GM21390 (cell line): ENCODE data around the gene C12orf43.
"Not testable (repeated sequence)": the region's sequence is repeated elsewhere in the genome, so short reads cannot be mapped to it uniquely, and the experiment has no call there.

ENCODE experiments used
- ATAC-seq: cut with Tn5 transposase; IDR thresholded peaks from one replicate; pipeline ENCODE4 v1.9.1; 2021; ENCODE audit not compliant: unreplicated experiment

The C12orf43 gene

GRCh38 chr12:121015825-121016766, at the start of gene C12orf43:
Gene C12orf43, minus strand, starts transcription at chr12:121016487. Its CDS starts 13 bp downstream, at chr12:121016474.
- ATAC-seq: peak; percentile 96

DNA sequence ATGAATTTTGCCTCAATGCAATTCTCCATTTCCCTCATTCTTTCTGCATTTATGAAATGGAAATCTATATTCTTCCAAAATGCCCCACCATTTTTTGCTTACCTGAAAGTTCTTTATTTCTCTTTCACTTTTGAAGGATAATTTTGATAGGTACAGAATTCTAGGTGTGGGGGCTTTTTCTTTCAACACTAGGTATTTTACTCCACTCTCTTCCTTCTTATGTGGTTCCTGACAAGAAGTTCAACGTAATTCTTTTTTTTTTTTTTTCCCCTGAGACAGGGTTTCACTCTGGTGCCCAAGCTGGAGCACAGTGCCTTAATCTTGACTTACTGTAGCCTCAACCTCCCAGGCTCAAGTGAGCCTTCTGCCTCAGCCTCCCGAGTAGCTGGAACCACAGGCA, 49.1 kb upstream of the C12orf43 start:
- no peak for ATAC-seq

GRCh38 chr12:121064586-121064985, 48.3 kb upstream of the C12orf43 start:
- ATAC-seq: not testable (repeated sequence)

- ATAC-seq: no peak
These were observed 47.8 kb upstream of the C12orf43 start for GRCh38 chr12:121064116-121064515.

DNA sequence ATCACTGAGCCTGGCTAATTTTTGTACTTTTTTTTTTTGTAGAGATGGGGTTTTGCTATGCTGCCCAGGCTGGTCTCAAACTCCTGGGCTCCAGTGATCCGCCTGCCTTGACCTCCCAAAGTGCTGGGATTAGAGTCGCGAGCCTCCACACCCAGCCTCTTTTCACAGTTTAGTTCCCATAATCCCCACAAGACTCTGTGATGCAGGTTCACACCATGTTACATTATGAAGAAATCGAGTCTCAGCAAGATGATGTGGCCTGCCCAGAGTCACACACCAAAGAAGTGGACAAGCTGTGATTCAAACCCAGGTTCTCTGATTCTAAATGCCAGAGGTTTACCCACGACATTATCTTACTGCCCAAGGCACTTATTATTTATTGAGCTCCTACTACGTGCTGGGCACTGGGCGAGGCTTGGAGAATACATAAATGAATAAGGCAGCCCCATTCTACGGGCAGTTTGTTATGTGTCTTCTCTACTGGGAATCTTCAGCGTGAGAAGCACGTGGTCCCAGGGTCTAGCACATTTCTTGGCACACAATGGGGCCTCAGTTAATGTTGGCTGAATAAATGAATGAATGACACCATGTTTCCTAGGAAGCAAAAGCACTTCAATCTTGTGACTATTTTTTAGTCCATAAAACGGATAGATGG, 46.2 kb upstream of the C12orf43 start:
- no peak for ATAC-seq

GRCh38 chr12:121061831-121062230, 45.5 kb upstream of the C12orf43 start:
- no peak for ATAC-seq

DNA sequence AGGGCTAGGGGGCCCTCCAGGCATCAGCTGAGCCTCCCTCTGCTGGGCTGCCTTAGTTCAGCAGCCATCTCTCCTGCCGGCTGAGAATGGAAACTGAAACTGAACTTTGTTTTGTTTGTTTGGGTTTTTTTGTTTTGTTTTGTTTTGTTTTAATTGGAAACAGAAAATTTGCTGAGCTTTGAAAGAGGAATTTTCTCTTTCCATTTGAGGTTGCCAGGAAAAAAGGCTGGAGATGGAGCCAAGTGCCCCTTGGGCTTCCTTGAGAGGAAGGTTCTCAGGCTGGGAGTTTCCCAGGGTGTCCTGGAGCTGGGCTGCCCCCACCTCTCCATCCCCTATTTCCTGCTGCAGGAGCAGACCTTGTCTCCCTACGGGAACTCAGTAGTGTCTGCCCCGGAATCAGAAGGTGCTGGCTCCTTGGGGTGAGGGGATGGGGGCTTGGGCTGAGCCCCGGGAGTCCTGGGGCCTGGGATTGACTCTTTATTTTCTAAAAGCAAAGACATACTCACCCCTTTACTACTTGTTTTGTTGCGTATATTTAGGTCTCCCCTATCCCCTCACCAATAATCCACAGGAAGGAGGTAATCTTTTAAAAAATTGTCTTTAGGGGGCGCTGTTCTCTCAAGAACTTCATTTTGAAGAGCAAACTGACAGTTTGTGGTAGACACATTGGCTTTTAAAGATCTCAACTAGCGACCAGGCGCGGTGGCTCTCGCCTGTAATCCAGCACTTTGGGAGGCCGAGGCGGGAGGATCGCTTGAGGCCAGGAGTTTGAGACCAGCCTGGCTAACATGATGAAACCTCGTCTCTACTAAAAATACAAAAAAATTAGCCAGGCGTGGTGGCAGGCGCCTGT, 44.1 kb upstream of the C12orf43 start:
- ATAC-seq: peak; percentile 78

DNA sequence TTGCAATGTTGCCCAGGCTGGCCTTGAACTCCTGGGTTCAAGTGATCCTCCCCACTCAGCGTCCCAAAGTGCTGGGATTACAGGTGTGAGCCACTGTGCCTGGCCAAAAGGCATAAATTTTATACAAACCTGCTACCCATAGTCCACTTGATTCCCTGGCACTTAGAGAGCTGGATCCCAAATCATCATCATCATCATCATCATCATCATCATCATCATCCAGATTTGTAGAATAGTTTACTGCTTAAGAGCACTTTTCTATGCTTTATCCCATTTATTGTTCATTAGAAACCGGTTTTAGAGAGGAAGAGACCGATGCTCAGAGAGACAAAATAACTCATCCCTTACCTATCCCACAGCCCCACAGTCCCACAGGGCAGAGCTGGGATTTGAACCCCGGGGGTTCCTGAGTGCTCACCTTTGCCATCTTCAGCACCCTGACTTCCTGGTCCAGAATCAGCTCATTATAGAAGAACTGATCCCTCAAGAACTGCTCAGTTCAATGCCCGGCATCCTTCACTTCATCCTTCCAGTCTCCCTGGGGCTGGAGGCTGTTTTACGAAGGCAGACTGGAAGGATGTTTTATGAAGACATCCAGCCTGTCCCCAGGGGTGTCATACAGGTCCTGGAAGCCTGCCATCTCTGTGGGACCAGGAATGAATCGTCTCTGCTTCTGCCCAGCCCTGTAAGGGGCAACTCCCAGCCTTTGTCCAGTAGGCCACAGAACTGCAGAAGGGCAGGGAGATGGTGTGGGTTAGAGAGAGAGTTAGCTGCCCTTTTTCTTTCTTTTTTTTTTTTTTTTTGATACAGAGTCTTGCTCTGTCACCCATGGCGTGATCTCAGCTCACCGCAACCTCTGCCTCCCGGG, 43.0 kb upstream of the C12orf43 start:
- no peak for ATAC-seq

DNA sequence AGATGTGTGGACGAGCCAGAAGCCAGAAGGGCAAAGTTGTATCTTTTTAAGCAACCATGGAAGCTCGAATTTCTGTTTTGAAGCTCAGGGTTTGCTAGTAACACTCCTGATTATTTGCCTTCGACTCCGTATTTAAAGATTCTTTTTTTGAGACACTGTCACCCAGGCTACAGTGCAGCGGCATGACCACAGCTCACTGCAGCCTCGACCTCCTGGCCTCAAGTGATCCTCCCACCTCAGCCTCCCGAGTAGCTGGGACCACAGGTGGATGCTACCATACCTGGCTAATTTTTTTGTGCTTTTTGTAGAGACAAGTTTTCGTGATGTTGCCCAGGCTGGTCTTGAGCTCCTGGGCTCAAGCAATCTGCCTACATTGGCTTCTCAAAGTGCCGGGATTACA, 41.5 kb upstream of the C12orf43 start:
- no peak for ATAC-seq

GRCh38 chr12:121053706-121054105, 37.4 kb upstream of the C12orf43 start:
- no peak for ATAC-seq

DNA sequence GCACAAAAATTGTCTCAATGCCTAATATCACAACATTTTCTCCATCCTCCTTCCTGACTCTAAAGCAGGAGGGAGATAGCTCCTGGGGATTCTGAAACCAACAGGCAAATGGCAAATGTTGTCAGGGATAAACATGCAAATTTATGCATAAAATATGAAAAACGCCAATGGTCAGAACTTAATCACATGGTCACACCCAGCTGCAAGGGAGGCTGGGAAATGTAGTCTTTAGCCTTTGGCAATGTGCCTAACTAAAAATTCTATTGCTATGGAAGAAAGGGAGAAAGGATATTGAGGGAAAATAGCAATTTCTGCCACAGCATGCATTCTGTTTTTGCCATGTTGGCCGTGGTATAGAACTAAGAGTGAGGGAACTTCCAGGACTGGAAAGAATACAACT, 34.4 kb upstream of the C12orf43 start:
- no peak for ATAC-seq

- no peak for ATAC-seq
These were observed 32.2 kb upstream of the C12orf43 start for GRCh38 chr12:121048442-121048841.

DNA sequence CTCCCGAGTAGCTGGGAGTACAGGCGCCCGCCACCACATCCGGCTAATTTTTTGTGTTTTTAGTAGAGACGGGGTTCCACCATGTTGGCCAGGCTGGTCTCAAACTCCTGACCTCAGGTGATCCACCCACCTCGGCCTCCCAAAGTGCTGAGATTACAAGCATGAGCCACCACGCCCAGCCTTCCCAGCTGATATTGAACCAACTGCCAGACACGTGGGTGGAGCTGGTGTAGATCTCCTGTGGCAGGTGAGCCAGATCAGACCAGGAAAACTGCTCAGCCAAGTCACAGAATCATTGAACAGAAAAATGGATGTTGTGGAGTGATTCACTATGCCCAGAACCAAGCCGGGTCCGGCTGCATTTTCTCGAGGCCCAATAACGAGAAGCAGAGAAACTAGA, 31.1 kb upstream of the C12orf43 start:
- not testable (repeated sequence) for ATAC-seq

- no peak for ATAC-seq
These were observed 26.8 kb upstream of the C12orf43 start for GRCh38 chr12:121043067-121043466.

DNA sequence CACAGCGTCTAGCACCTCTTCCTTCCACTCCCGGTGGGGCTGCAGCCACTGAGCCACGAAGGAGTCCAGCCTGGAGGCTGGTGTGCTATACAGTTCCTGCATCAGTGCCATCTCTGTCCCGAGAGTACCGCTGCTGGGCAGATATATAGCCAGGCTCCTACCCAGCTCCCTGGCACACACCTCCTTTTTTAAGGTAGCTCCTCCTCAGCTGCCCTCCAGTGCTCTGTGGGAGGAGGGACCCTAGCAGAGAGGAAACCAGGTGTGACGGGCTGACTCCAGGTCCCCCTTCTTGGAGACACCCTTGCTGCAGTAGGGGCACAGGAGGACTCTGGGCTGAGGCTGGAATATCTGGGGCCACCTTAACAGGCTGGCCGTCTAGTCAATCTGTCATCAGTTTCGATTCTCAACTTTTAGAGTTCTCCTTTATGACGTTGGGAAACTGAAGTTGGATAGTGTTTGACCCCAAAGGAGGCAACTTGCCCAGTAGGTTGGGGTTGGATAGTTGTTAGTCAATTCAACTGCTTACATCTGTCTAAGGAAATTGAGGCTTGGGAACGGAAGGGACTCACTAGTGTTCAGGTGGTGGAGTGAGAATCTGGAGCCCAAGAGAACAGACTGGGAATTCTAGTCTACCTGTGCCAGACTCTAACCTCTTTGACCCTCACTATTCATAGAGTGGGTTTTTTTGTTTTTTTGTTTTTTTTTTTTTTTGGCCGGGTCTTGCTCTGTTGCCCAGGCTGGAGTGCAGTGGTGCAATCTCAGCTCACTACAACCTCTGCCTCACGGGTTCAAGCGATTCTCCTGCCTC, 22.8 kb upstream of the C12orf43 start, which contains the start of gene OASL:
Gene OASL, minus strand, starts transcription at position 386 of the 808 bp plus-strand sequence. Its CDS starts 275 bp downstream, at position 111.
- peak; percentile 70 for ATAC-seq

GRCh38 chr12:121036810-121037326, 20.6 kb upstream of the C12orf43 start:
- ATAC-seq: no peak

GRCh38 chr12:121034616-121035305, 18.5 kb upstream of the C12orf43 start:
- no peak for ATAC-seq

DNA sequence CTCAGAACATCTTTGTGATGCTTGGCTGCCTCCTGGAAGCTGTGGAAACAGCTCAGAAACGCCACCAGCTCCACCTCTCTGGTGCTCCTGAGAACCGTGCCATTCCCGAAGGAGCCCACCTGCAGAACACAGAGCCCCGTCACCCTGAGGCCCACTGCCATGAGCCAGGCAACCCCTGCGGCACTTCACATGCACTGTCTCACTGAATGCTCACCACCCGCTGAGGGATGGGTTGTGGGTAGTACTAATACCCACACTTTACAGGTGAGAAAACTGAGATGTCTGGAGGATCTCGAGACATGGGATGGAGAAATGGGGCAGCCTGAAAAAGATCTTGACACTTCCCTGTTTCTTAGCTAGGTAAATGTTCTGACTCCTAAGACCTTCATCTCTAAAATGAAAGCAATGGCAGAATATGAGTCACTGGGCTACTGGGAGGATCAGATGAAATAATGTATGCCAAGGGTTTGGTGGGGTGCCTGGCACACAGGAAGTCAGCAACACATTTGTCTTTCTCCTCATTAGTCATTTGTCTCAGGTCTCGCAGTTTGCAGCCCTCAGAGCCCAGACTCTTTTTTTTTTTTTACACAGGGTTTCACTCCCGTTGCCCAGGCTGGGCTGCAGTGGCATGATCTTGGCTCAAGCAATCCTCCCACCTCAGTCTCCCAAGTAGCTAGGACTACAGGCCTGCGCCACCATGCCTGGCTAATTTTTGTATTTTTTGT, 17.5 kb upstream of the C12orf43 start:
- no peak for ATAC-seq
